SW480 (cell line): ENCODE data around the gene CNIH3.

Experiments
- DNase-seq: peaks from one replicate; pipeline ENCODE4 v3.0.0-alpha.2; 2016; ENCODE audit warnings: low spot score

CNIH3 gene

GRCh38 chr1:224745394-224745793, 129.3 kb downstream of the CNIH3 start:
- no peak for DNase-seq

- DNase-seq: no peak
These were observed 129.8 kb downstream of the CNIH3 start for GRCh38 chr1:224745924-224746323.

GRCh38 chr1:224747578-224747977, 131.5 kb downstream of the CNIH3 start:
- DNase-seq: no peak

- DNase-seq: no peak
These were observed 133.8 kb downstream of the CNIH3 start for GRCh38 chr1:224749916-224750315.

- DNase-seq: no peak
These were observed 135.7 kb downstream of the CNIH3 start for GRCh38 chr1:224751624-224752311.

GRCh38 chr1:224753491-224753890, 137.4 kb downstream of the CNIH3 start:
- no peak for DNase-seq

- DNase-seq: no peak
These were observed 139.5 kb downstream of the CNIH3 start for GRCh38 chr1:224755586-224755985.

- DNase-seq: no peak
These were observed 141.4 kb downstream of the CNIH3 start for GRCh38 chr1:224757508-224757907.

- DNase-seq: no peak
These were observed 143.0 kb downstream of the CNIH3 start for GRCh38 chr1:224759135-224759534.

GRCh38 chr1:224759681-224760091, 143.6 kb downstream of the CNIH3 start:
- DNase-seq: no peak

- no peak for DNase-seq
These were observed 144.0 kb downstream of the CNIH3 start for GRCh38 chr1:224760163-224760562.

- DNase-seq: no peak
These were observed 145.1 kb downstream of the CNIH3 start for GRCh38 chr1:224761245-224761644.

- no peak for DNase-seq
These were observed 145.9 kb downstream of the CNIH3 start for GRCh38 chr1:224762046-224762445.

- no peak for DNase-seq
These were observed 146.6 kb downstream of the CNIH3 start for GRCh38 chr1:224762701-224763100.

GRCh38 chr1:224763126-224763775, 147.1 kb downstream of the CNIH3 start:
- no peak for DNase-seq

GRCh38 chr1:224766266-224766665, 150.1 kb downstream of the CNIH3 start:
- DNase-seq: no peak

- no peak for DNase-seq
These were observed 150.9 kb downstream of the CNIH3 start for GRCh38 chr1:224767031-224767430.

GRCh38 chr1:224767676-224768075, 151.6 kb downstream of the CNIH3 start:
- no peak for DNase-seq

GRCh38 chr1:224768971-224769370, 152.9 kb downstream of the CNIH3 start:
- no peak for DNase-seq

- DNase-seq: peak; percentile 7
These were observed 153.6 kb downstream of the CNIH3 start for GRCh38 chr1:224769452-224770335.

- peak; percentile 59 for DNase-seq
These were observed 154.2 kb downstream of the CNIH3 start for GRCh38 chr1:224770336-224770693.

GRCh38 chr1:224773646-224774045, 157.5 kb downstream of the CNIH3 start:
- DNase-seq: no peak

- DNase-seq: no peak
These were observed 158.3 kb downstream of the CNIH3 start for GRCh38 chr1:224774378-224774777.
